Measurements from ENCODE around the gene CCDC40. TPM values are rescaled to one million over a fixed set of nuclear protein-coding genes. Genes with fewer than 3 reads are reported as not detected.

CCDC40 gene
- total and polyA plus RNA-seq, 9 of the 15 experiments (the other 6 are each of a cell fraction or from before 2014, with no cell fraction given): 0.07 to 0.33 TPM; not detected in 7

GRCh38 chr17:80101011-80101945, 64.8 kb downstream of the CCDC40 start, which contains the start of gene GAA:
GAA (plus strand) TSS chr17:80101581; CDS start chr17:80104587, 3,006 bp downstream.
- H3K9ac ChIP-seq (ENCODE audit: insufficient read depth in 1 of 2, low read depth in 2 of 2, low read length in 2 of 2): peak within 1 kb of the TSS; percentile 70 to 95
- H3K4me2 ChIP-seq (ENCODE audit: insufficient read depth, low read length): peak within 1 kb of the TSS; percentile 95
- no peaks in the 10 kb centered on the region for H3K79me2 ChIP-seq (ENCODE audit: control insufficient read depth, insufficient read depth, low read length)
- ATAC-seq: peak; percentile 92
- FAIRE-seq: peak; percentile 71
- H3K4me1 ChIP-seq (replicated peaks in 1 of 2; ENCODE audit: control insufficient read depth in 2 of 2, insufficient read depth in 2 of 2, low read length in 2 of 2): peaks cover 10 to 48% of the 10 kb centered on the region in 2 experiments; a peak in 4 of 5 replicates
- WGBS (ENCODE audit: insufficient coverage, low coverage, missing lambda C conversion rate): under 1% methylated on average over 58 of the region's 114 CpGs
- BruUV-seq (replicated peaks): no TSS peak
- peak within 1 kb of the TSS; percentile 65 for H3K4me3 ChIP-seq
- peak within 1 kb of the TSS; percentile 89 for H2AFZ ChIP-seq (ENCODE audit: low read depth, low read length)
- H3K9me1 ChIP-seq (ENCODE audit: control insufficient read depth, insufficient read depth, low read length): no peaks in the 10 kb centered on the region
- no peaks in the 10 kb centered on the region for H3K36me3 ChIP-seq (ENCODE audit: control insufficient read depth, insufficient read depth, low read length)
- peak; percentile 86 to 99 (median 98) for DNase-seq (ENCODE audit: extremely low read depth in 1 of 4, low spot score in 3 of 4)
- in situ Hi-C loops (cut with MboI) (no loop called here), intact Hi-C loops (cut with micrococcal nuclease) (loop anchor here (10.0 kb wide), 1 partner anchor 84 kb away; no protein-coding TSS in a partner anchor)
- ChIA-PET CTCF (ENCODE audit: low intra/inter-chr PET ratio) (interaction anchor here (0.6 to 0.7 kb wide), 2 partner anchors 11 to 16 kb away, joined by 3 to 4 read pairs; no protein-coding TSS in a partner anchor), POLR2A (interaction anchor here (0.5 to 1.8 kb wide), 14 partner anchors 9 to 1041 kb away, joined by 3 to 8 read pairs (median 3); no protein-coding TSS in a partner anchor)
- H3K27me3 ChIP-seq (ENCODE audit: control insufficient read depth in 2 of 2, insufficient read depth in 2 of 2, low read length in 2 of 2): peaks cover 16 to 33% of the 10 kb centered on the region in 2 experiments; a peak in 4 of 5 replicates
- H3K9me3 ChIP-seq (replicated peaks; ENCODE audit: control insufficient read depth, insufficient read depth, low read depth, low read length): no peaks in the 10 kb centered on the region
- H3K27ac ChIP-seq (ENCODE audit: extremely low read depth, low read depth, low read length): peak within 1 kb of the TSS; percentile 52; the same call in 2 of the 3 replicates
- 0 out of 2 replicates have a peak, but pooled peaks cover 4% of the 10 kb centered on the region for H4K20me1 ChIP-seq (replicated peaks; ENCODE audit: control insufficient read depth, insufficient read depth, low read length)
- TF ChIP-seq LARP7 (IDR thresholded peaks at IDR 0.05) (no peak), KDM4B (IDR thresholded peaks at IDR 0.05; ENCODE audit: borderline replicate concordance in 2 of 2, low read depth in 1 of 2) (no peak), FOS (IDR thresholded peaks at IDR 0.05; ENCODE audit: extremely low read depth, insufficient read length) (peak; percentile 41), BRD4 (IDR thresholded peaks at IDR 0.05) (no peak), GABPB1 (CRISPR knock-in tag; IDR thresholded peaks at IDR 0.05) (no peak), TAF15 (IDR thresholded peaks at IDR 0.05; ENCODE audit: low read depth, low read length) (no peak), E2F8 (IDR thresholded peaks at IDR 0.05; ENCODE audit: low read depth, partially characterized antibody) (no peak), GTF2F1 (IDR thresholded peaks at IDR 0.05; ENCODE audit: low read depth, low read length) (peak; percentile 61; the same call in 1 of the 2 replicates), STAT5A (IDR thresholded peaks at IDR 0.05; ENCODE audit: borderline replicate concordance, low read length) (no peak), RFX7 (CRISPR knock-in tag; IDR thresholded peaks at IDR 0.05) (no peak), ZNF740 (CRISPR knock-in tag; IDR thresholded peaks at IDR 0.05) (0 out of 2 replicates have a peak, but pooled peaks have one; percentile 19), ZNF740 (tag; IDR thresholded peaks at IDR 0.05) (no peak), ZNF668 (CRISPR knock-in tag; IDR thresholded peaks at IDR 0.05) (peak; percentile 82; the same call in 1 of the 2 replicates), NFE2 (IDR thresholded peaks at IDR 0.05; ENCODE audit: low read depth) (no peak), DACH1 (IDR thresholded peaks at IDR 0.05; ENCODE audit: partially characterized antibody) (no peak)

Measured in K562 (cell line).